OCI-LY7 (cell line): ENCODE results near the gene ANKFN1. TPM values are rescaled to one million over a fixed set of nuclear protein-coding genes. Genes with fewer than 3 reads are reported as not detected.

ENCODE experiments used
- BruUV-seq: library from RNA; stranded (reverse); fragments of 400-500 nt; replicated peaks from 2 replicates; lab custom pipeline; 2021; lab: Mats Ljungman, UMichigan
- CTCF ChIA-PET: fragments of 300-600 bp; sonication (Branson Sonifier 250); formaldehyde crosslinking; loops from one replicate; lab custom pipeline; 2022; ENCODE audit warnings: antibody characterized with exemption; ENCODE audit not compliant: unreplicated experiment; lab: Charles Lee
- POLR2A ChIA-PET: fragments of 300-600 bp; sonication (Branson Sonifier 250); formaldehyde crosslinking; loops from one replicate; lab custom pipeline; 2022; ENCODE audit warnings: antibody characterized with exemption; lab: Charles Lee
- DNase-seq: peaks from one replicate; pipeline ENCODE4 v3.0.0-alpha.2; 2015; ENCODE audit warnings: low spot score
- H2AFZ ChIP-seq: fragments of 200-600 bp; sonication (generic), shearing (Covaris generic); 2 replicates; pipeline ENCODE4 v1.6.1; 2014; ENCODE audit warnings: mild to moderate bottlenecking, antibody characterized with exemption, low read length, moderate library complexity
- H3K27ac ChIP-seq: fragments of 200-600 bp; sonication (generic); 2 replicates; pipeline ENCODE4 v1.5.1; 2014; ENCODE audit warnings: mixed run types, low read depth, mild to moderate bottlenecking, moderate library complexity, low read length, inconsistent platforms; ENCODE audit not compliant: poor library complexity, severe bottlenecking
- H3K36me3 ChIP-seq: fragments of 200-600 bp; sonication (generic); 2 replicates; pipeline ENCODE4 v1.6.1; 2014; ENCODE audit warnings: mild to moderate bottlenecking, antibody characterized with exemption, low read length, moderate library complexity, mixed read lengths; ENCODE audit not compliant: insufficient read depth
- H3K4me1 ChIP-seq: fragments of 200-600 bp; sonication (generic); 2 replicates; pipeline ENCODE4 v1.5.1; 2014; ENCODE audit warnings: mild to moderate bottlenecking, low read length; ENCODE audit not compliant: insufficient read depth, poor library complexity, severe bottlenecking
- H3K4me2 ChIP-seq: fragments of 200-600 bp; sonication (generic); 2 replicates; pipeline ENCODE4 v1.6.1; 2014; ENCODE audit warnings: mild to moderate bottlenecking, low read length
- H3K4me3 ChIP-seq: fragments of 200-600 bp; sonication (generic); 2 replicates; pipeline ENCODE4 v1.5.1; 2014; ENCODE audit warnings: mild to moderate bottlenecking, low read depth, low read length; ENCODE audit not compliant: poor library complexity, severe bottlenecking
- H3K79me2 ChIP-seq: fragments of 200-600 bp; sonication (generic); 2 replicates; pipeline ENCODE4 v1.6.1; 2016; ENCODE audit warnings: low read depth, mild to moderate bottlenecking, low read length, moderate library complexity, mixed read lengths; ENCODE audit not compliant: insufficient read depth
- H3K9me2 ChIP-seq: fragments of 200-600 bp; sonication (generic); 2 replicates; pipeline ENCODE4 v1.6.1; 2016; ENCODE audit warnings: mild to moderate bottlenecking, low read length, mixed read lengths; ENCODE audit not compliant: insufficient read depth
- H3K9me3 ChIP-seq: fragments of 200-600 bp; sonication (generic); 2 replicates; pipeline ENCODE4 v1.6.1; 2014; ENCODE audit warnings: mild to moderate bottlenecking, mixed run types, low read length, mixed read lengths
- H4K20me1 ChIP-seq: fragments of 200-600 bp; sonication (generic); 2 replicates; pipeline ENCODE4 v1.6.1; 2014; ENCODE audit warnings: mild to moderate bottlenecking, antibody characterized with exemption, low read length, moderate library complexity, mixed read lengths; ENCODE audit not compliant: insufficient read depth
- EZH2phosphoT487 ChIP-seq: fragments of 200-600 bp; sonication (generic); IDR thresholded peaks from 2 replicates; pipeline ENCODE4 v1.6.1; 2018; ENCODE audit warnings: low read depth, borderline replicate concordance, mild to moderate bottlenecking, mixed run types, antibody characterized with exemption, low read length, moderate library complexity, mixed read lengths
- intact Hi-C: fragments of 100-400 bp; cut with micrococcal nuclease; formaldehyde crosslinking; loops from one replicate; pipeline ENCODE4 v1.10.0; 2022; ENCODE audit not compliant: unreplicated experiment
- total RNA-seq, 2 experiments: library from RNA; depleted of rRNA in 1 of 2; stranded (reverse); fragments of >200 nt in 1 of 2; shearing (Covaris generic) in 1 of 2; gene quantifications; 2 replicates each; pipeline ENCODE4 v1.2.3, GENCODE V29; 2014 to 2022
- TF ChIP-seq, protein P1 (sequence below): fragments of 200-600 bp; sonication (generic); conservative IDR thresholded peaks from 2 replicates; pipeline ENCODE4 v1.5.1; 2014; ENCODE audit warnings: mild to moderate bottlenecking, antibody characterized with exemption, low read length, moderate library complexity, mixed read lengths

Gene ANKFN1
- total RNA-seq, 2 experiments from 2014 or later = 0.67 TPM; not detected in 1

DNA sequence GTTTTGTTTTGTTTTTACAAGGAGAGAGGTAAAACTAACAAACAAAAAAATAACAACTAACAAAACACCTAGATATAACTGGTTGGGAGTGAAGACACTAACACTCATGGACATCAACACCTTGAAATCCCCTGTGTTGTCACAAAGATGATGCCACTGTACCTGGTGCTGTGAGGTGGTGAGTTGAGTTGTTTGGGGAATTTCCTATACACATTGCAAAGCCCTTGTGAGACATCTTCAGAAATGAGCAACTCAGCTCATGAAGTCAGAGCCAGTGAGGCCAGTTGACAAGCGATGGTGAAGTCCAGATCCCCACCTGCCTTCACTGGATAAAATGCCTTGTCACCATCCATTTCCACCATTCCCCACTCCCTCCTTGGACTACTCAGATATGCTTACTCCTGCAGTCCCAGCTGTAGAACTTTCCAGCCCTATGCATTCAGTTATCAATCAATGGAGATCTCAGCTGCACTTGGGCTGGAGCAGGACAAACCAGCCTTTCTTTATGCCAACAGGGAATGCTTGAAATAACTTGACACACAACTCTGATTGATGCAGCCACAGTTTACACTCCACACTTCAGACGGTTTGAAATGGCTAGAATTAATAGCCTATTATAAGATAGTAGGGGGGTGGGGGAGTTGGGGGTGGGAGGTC, 22.2 kb downstream of the ANKFN1 start:
- BruUV-seq = no TSS peak
- intact Hi-C loops = no loop called here
- Histone ChIP-seq H2AFZ (no peak overlapping the region), H3K4me2 (no peak overlapping the region), H3K79me2 (no peaks in the 10 kb centered on the region), H3K4me3 (no peak overlapping the region), H4K20me1 (no peaks in the 10 kb centered on the region), H3K9me2 (no peaks in the 10 kb centered on the region), H3K27ac (no peak overlapping the region), H3K4me1 (no peaks in the 10 kb centered on the region), H3K36me3 (no peaks in the 10 kb centered on the region), H3K9me3 (no peaks in the 10 kb centered on the region)
- ChIA-PET CTCF (no interaction called here), POLR2A (no interaction called here)
- TF ChIP-seq EZH2phosphoT487 = no peak
- TF ChIP-seq, protein P1, sequence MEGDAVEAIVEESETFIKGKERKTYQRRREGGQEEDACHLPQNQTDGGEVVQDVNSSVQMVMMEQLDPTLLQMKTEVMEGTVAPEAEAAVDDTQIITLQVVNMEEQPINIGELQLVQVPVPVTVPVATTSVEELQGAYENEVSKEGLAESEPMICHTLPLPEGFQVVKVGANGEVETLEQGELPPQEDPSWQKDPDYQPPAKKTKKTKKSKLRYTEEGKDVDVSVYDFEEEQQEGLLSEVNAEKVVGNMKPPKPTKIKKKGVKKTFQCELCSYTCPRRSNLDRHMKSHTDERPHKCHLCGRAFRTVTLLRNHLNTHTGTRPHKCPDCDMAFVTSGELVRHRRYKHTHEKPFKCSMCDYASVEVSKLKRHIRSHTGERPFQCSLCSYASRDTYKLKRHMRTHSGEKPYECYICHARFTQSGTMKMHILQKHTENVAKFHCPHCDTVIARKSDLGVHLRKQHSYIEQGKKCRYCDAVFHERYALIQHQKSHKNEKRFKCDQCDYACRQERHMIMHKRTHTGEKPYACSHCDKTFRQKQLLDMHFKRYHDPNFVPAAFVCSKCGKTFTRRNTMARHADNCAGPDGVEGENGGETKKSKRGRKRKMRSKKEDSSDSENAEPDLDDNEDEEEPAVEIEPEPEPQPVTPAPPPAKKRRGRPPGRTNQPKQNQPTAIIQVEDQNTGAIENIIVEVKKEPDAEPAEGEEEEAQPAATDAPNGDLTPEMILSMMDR = no peak
- DNase-seq = no peak

DNA sequence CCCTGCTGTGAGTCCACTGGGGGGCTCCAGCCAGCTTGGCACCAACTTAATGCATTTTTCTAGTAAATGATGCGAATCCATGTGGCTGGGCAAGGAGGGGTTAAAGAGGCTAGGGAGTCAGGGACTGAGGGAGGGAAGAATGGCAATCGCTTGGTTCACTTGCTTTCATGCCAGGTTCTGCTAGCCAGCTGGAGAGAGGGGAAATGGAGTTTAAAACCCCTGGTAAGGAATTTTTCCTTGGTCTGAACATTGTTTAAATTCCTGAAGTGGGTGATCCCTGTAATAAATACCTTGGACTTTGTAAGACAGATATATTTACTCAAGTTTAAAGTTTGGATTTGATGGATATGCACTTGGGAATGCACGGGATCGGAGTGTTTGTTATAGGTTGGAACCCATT, 22.8 kb downstream of the ANKFN1 start:
- H3K36me3 ChIP-seq = no peaks in the 10 kb centered on the region
- no peak overlapping the region for H3K4me3 ChIP-seq
- no peak for TF ChIP-seq EZH2phosphoT487
- TF ChIP-seq, protein P1 = no peak
- no peaks in the 10 kb centered on the region for H4K20me1 ChIP-seq
- H3K79me2 ChIP-seq = no peaks in the 10 kb centered on the region
- CTCF ChIA-PET = no interaction called here
- no peak overlapping the region for H3K27ac ChIP-seq
- H3K9me3 ChIP-seq = no peaks in the 10 kb centered on the region
- no peaks in the 10 kb centered on the region for H3K9me2 ChIP-seq
- no peak for DNase-seq
- BruUV-seq = no TSS peak
- POLR2A ChIA-PET = no interaction called here
- intact Hi-C loops = no loop called here
- no peak overlapping the region for H2AFZ ChIP-seq
- no peak overlapping the region for H3K4me2 ChIP-seq
- H3K4me1 ChIP-seq = no peaks in the 10 kb centered on the region

DNA sequence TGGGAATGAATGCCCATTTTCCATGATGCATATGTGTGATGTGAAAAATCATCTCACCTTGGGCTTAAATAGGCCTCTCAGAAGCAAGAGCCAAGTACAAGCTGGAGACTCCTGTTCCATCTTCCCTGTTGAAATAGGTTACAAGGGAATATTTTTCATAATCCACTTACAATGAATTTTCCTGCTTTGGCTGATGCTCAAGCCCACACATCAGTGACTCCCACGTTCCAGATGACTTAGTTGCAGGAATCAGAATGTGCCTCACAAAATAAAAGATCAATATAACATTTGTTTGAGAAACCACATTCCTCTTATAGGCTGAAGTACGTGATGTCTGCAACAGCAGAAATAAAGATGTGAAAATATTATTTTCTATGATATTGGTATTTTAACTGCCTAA, 24.1 kb downstream of the ANKFN1 start:
- H2AFZ ChIP-seq = no peak overlapping the region
- no peaks in the 10 kb centered on the region for H3K4me1 ChIP-seq
- H4K20me1 ChIP-seq = no peaks in the 10 kb centered on the region
- H3K4me2 ChIP-seq = no peak overlapping the region
- H3K79me2 ChIP-seq = no peaks in the 10 kb centered on the region
- H3K36me3 ChIP-seq = no peaks in the 10 kb centered on the region
- H3K4me3 ChIP-seq = no peak overlapping the region
- POLR2A ChIA-PET = no interaction called here
- H3K9me2 ChIP-seq = no peaks in the 10 kb centered on the region
- no peak overlapping the region for H3K27ac ChIP-seq
- TF ChIP-seq, protein P1 = no peak
- no peak for TF ChIP-seq EZH2phosphoT487
- DNase-seq = no peak
- H3K9me3 ChIP-seq = no peaks in the 10 kb centered on the region
- CTCF ChIA-PET = no interaction called here
- no TSS peak for BruUV-seq
- intact Hi-C loops = no loop called here
